Measurements from ENCODE around the gene OST4. TPM values are rescaled to one million over a fixed set of nuclear protein-coding genes. Genes with fewer than 3 reads are reported as not detected.

The OST4 gene
- total RNA-seq, 2 experiments from 2014 or later, result 309 to 386 TPM

DNA sequence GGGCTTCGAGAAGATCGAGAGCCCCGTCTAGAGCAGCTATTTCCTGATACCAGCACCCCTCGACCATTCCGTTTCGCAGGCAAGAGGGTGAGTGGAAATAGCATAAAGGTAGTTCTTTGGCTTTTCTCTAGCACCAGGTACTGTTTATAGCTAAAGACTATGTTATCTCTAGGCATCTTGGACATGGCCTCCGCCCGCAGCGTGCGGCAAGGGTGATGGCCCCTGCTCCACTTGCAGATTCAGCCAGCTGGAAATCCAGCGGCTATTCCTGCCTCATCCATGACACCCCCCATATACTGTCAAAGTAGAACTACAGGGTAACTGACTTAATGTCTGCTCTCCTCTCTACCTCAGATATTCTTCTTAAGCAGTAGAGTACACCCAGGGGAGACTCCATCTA is 16.7 kb downstream of the OST4 start:
- peaks cover 5% of the 10 kb centered on the region for H3K27me3 Mint-ChIP-seq
- H3K36me3 Mint-ChIP-seq (ENCODE audit: low read depth), result peaks cover 17% of the 10 kb centered on the region
- ChIA-PET POLR2A (interaction anchor here (1.1 kb wide), 1 partner anchor 9 kb away, joined by 3 read pairs; no protein-coding TSS in a partner anchor), CTCF (interaction anchor here (0.5 to 3.6 kb wide), 5 partner anchors 16 to 62 kb away, joined by 3 to 15 read pairs (median 6); no protein-coding TSS in a partner anchor)
- H3K27ac Mint-ChIP-seq, result no peak overlapping the region
- DNase-seq, result no peak
- H3K4me1 Mint-ChIP-seq, result peaks cover 17% of the 10 kb centered on the region
- H3K4me3 Mint-ChIP-seq, result no peak overlapping the region
- no peaks in the 10 kb centered on the region for H3K9me3 Mint-ChIP-seq

DNA sequence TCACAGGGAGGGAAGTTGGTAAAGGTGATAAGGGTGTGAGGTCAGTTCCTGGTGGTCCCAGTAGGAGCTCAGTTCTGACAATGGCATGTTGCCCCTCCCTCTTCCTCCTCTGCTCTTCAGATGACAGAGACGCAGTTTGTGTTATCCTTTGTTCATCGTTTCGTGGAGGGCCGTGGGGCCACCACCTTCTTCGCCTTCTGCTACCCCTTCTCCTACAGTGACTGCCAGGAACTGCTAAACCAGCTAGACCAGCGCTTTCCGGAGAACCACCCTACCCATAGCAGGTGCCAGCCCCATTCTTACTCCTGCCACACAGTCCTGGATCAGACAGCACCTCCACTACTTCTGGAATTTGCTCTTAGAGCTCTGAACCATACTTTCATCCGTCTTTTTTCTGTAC is 17.7 kb downstream of the OST4 start:
- peaks cover 23% of the 10 kb centered on the region for H3K4me1 Mint-ChIP-seq
- DNase-seq, result no peak
- no peak overlapping the region for H3K27ac Mint-ChIP-seq
- peaks cover 17% of the 10 kb centered on the region for H3K36me3 Mint-ChIP-seq (ENCODE audit: low read depth)
- no peaks in the 10 kb centered on the region for H3K9me3 Mint-ChIP-seq
- H3K4me3 Mint-ChIP-seq, result no peak overlapping the region
- CTCF ChIA-PET, result interaction anchor here (0.6 to 3.6 kb wide), 7 partner anchors 9 to 292 kb away, joined by 3 to 15 read pairs (median 4); no protein-coding TSS in a partner anchor
- peaks cover 5% of the 10 kb centered on the region for H3K27me3 Mint-ChIP-seq
- POLR2A ChIA-PET, result no interaction called here

DNA sequence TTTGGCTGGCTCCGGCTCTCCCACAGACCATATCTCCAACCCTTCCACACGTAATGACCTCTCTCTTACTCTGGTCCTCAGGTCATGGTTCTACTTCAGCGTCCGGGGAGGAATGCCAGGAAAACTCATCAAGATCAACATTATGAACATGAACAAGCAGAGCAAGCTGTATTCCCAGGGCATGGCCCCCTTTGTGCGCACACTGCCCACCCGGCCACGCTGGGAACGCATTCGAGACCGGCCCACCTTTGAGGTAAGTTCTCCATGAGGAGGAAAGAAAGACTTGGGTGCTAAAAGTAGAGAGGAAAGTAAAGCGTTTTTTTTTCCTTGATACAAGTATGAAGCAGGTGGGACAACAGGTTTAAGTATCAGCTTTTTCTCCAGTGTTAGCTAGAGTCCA is 18.1 kb downstream of the OST4 start:
- Mint-ChIP-seq H3K27ac (no peak overlapping the region), H3K9me3 (no peaks in the 10 kb centered on the region), H3K27me3 (peaks cover 5% of the 10 kb centered on the region), H3K36me3 (ENCODE audit: low read depth) (peaks cover 17% of the 10 kb centered on the region), H3K4me3 (peak overlapping the region; percentile 1), H3K4me1 (peaks cover 23% of the 10 kb centered on the region)
- ChIA-PET CTCF (interaction anchor here (0.6 to 3.7 kb wide), 8 partner anchors 9 to 291 kb away, joined by 3 to 21 read pairs (median 5); no protein-coding TSS in a partner anchor), POLR2A (no interaction called here)
- DNase-seq, result no peak

DNA sequence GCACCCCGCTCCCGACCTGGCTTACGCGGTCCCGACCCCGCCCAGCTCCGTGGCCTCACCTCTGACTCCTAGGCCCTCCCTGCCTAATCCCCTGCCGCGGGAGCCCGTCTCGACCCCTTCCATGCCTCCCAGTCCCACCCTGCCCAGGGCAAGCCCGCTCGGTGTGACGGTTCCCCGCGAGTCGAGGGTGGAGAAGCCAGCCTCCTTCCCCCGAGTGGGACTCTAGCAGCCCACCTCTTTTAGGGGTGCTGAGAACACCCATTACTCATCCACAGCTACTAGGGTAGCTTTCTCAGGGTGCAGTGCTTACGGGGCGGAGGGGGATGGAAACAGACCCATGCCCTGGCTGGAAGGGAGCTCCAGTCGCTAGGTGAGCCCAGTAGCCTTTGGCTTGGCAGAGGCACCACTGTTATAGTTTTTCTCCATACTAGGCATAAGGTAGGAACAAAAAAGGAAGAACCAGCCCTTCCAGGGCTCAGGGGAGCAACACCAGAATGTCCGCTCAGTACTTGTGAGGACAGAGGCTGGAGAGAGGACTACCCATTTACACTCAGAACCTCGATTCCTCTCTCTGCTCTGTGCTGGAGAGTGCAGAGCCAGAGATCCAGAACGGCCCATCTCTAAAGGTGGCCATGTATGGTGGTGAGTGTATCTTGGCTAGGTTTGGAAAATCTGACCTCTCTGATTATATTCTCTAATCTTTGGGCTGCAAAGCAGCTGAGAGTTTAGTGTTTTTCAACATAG is 19.4 kb downstream of the OST4 start:
- POLR2A ChIA-PET, result interaction anchor here (0.5 to 1.5 kb wide), 4 partner anchors 12 to 228 kb away, joined by 3 to 6 read pairs (median 4); partner anchors contain the start of gene OST4
- Mint-ChIP-seq H3K4me1 (peaks cover 23% of the 10 kb centered on the region), H3K36me3 (ENCODE audit: low read depth) (peaks cover 17% of the 10 kb centered on the region), H3K27ac (peak overlapping the region; percentile 86), H3K4me3 (peak overlapping the region; percentile 83), H3K9me3 (no peaks in the 10 kb centered on the region), H3K27me3 (peaks cover 5% of the 10 kb centered on the region)
- DNase-seq, result no peak
- CTCF ChIA-PET, result interaction anchor here (0.8 to 3.7 kb wide), 12 partner anchors 13 to 206 kb away, joined by 3 to 29 read pairs (median 6); partner anchors contain the start of genes OST4 and TMEM214

DNA sequence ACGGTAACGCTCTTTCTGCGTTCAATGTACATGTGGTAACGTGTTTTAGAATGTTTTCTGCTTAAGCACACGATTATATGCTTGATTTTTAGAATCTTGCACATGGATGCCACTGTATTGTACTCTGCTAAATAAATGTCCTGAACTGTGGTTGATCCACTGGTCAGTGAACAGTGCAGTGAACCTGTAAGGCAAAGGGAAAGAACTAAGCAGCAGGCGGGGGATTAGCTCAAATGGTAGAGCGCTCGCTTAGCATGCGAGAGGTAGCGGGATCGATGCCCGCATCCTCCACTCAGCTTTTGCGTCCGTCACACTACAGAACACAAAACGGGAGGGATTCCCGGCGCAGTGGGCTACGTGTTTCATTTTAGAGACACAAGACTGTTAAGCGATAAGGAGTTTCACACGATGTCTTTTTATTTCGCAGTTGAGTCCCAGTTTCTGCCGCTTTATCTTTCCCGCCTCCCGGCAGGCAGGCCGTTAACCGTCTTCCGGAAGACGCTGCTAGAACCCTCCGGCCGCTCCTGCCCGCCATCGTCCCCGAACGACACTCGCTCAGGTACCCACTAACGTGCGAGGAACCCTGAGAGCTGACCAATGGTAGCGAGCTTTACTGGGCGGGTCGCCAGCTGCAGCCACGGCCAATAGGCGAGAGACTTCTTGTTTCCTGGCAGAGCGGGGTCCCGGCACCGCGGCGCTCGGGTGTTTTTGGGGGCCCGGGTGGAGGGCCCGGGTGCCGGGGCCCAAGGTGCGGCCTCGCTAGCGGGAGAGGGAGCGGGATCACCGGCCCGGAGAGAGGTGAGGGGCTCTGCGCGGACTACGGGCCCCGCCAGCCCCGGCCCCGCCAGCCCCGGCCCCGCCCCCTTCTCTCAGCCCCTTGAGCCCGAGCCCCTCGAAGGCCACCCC is 20.2 kb downstream of the OST4 start, which contains the start of gene AGBL5:
AGBL5 (plus strand) TSS at position 673 of the 906 bp plus-strand sequence. CDS start 1,291 bp downstream, outside the sequence.
- peaks cover 15% of the 10 kb centered on the region for H3K36me3 Mint-ChIP-seq (ENCODE audit: low read depth)

DNA sequence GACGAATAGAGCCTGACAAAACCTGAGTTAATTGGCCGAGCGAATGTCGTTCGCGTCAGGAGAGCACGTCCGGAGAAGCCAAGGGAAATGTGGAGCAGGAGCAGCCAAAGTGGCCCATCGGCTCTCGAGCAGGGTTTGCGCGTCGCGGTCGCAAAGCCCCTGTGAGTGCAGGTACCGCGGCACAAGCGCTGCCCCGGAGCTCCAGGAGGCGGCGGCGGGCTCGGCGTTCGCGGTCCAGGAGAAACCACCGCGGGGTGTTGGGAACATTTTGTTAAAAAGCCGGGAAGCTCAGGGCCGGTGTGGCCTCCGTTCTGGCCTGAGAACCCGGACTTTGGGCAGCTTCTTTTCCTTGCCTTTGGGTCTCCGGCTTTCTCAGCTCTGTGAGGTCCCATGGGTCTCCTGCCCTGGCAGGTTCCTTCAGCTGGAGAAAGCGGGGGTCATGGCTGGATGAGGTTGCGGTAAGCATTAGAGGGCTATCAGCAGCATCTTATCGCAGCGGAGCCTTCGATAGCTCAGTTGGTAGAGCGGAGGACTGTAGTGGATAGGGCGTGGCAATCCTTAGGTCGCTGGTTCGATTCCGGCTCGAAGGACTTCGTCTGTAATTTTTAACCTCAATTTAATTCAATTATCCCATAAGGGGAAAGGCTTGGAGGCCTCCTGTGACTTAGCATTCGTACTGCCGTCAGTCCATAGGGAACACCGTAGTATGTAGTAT is 21.0 kb downstream of the OST4 start:
- peaks cover 23% of the 10 kb centered on the region for H3K4me1 Mint-ChIP-seq
- peak overlapping the region; percentile 98 for H3K27ac Mint-ChIP-seq
- DNase-seq, result peak; percentile 91
- H3K4me3 Mint-ChIP-seq, result peak overlapping the region; percentile 96
- no peaks in the 10 kb centered on the region for H3K9me3 Mint-ChIP-seq
- CTCF ChIA-PET, result interaction anchor here (0.6 to 3.7 kb wide), 16 partner anchors 11 to 291 kb away, joined by 3 to 29 read pairs (median 4); partner anchors contain the start of genes KHK and OST4
- POLR2A ChIA-PET, result interaction anchor here (0.7 to 1.5 kb wide), 5 partner anchors 15 to 466 kb away, joined by 4 to 6 read pairs (median 4); partner anchors contain the start of gene OST4
- H3K27me3 Mint-ChIP-seq, result peaks cover 5% of the 10 kb centered on the region
- peaks cover 10% of the 10 kb centered on the region for H3K36me3 Mint-ChIP-seq (ENCODE audit: low read depth)

More for the DNA sequence above, 20.2 kb downstream of the OST4 start, which contains the start of gene AGBL5:
- DNase-seq, result peak; percentile 96
- peaks cover 5% of the 10 kb centered on the region for H3K27me3 Mint-ChIP-seq
- H3K4me3 Mint-ChIP-seq, result peak within 1 kb of the TSS; percentile 96
- H3K4me1 Mint-ChIP-seq, result peaks cover 23% of the 10 kb centered on the region
- H3K9me3 Mint-ChIP-seq, result no peaks in the 10 kb centered on the region
- POLR2A ChIA-PET, result interaction anchor here (0.5 to 1.5 kb wide), 9 partner anchors 12 to 467 kb away, joined by 3 to 6 read pairs (median 4); partner anchors contain the start of gene OST4
- CTCF ChIA-PET, result interaction anchor here (0.6 to 3.7 kb wide), 14 partner anchors 11 to 205 kb away, joined by 3 to 29 read pairs (median 5); partner anchors contain the start of genes KHK, OST4 and TMEM214
- H3K27ac Mint-ChIP-seq, result peak within 1 kb of the TSS; percentile 98

DNA sequence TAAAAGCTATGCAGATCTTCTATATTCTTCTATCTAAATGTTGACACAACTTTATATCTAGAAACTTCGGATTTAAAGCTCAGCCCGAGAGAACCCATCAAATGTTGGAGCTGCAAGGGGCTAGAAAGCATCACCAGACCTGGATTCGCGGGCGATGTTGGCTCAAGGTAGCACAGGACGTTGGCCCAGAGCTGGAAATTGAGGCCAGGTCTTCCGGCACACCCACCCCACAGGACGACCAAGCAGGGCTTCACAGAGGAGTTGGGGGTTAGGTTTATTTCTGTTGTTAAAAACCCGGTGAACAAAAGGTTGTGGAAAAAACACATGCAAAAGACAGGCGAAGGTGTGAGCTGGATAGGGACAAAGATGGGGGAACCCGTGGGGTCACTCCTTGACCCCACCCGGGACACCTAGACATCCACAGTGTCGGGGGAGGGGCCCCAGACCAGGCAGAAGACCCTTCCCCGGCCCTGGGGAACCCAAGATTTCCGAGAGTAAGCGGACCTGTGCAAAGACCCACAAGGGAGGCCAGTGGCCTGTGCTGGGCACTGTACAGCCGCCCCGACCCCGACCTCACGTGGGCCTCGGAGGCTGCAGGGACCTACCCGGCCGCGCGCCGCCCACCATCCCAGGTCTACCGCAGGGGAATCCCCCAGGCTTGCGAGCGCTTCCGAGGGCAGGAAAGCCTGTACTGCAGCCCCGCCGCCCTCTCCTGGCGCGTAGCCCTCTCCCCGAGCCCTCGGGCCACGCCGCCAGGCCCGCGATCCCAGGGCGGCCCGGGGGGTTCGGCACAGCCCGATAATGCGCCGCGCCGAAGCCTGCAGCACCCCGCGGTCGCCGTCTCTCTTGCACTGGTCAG is 21.8 kb downstream of the OST4 start:
- POLR2A ChIA-PET, result no interaction called here
- Mint-ChIP-seq H3K27ac (peak overlapping the region; percentile 98), H3K4me3 (peak overlapping the region; percentile 96), H3K36me3 (ENCODE audit: low read depth) (peaks cover 5% of the 10 kb centered on the region), H3K4me1 (peaks cover 23% of the 10 kb centered on the region), H3K27me3 (peaks cover 5% of the 10 kb centered on the region), H3K9me3 (no peaks in the 10 kb centered on the region)
- CTCF ChIA-PET, result interaction anchor here (0.6 to 3.7 kb wide), 14 partner anchors 10 to 290 kb away, joined by 3 to 29 read pairs (median 4); partner anchors contain the start of genes KHK and OST4
- peak; percentile 53 for DNase-seq

DNA sequence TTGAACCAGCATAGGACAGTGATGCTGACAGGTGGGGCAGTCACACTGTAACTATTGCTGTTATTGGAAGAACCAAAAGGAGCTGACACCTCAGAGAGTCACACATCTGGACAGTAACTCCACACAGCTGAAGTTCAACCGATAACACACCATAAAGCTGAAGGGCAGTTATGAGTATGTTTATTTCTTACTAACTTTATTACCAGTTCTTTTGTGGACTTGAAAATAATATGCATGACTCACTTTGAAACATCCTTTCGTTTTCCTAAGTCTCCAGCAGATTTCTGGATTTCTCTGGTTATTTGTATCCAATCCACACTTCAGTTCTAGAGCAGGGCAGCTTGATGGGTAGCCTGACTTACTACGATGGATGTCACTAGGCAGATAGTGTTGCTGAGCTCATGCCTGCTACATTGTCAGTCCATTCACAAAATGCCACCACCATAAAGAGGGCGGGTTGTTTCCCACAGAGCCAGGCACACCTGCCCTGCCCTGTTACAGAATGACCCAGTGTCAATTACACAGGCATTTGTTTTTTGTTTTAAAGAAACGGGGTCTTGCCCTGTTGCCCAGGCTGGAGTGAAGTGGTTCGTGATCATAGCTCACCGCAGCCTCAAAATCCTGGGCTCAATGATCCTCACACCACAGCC is 28.3 kb downstream of the OST4 start:
- ChIA-PET POLR2A (interaction anchor here (0.7 kb wide), 1 partner anchor 29 kb away, joined by 3 read pairs; no protein-coding TSS in a partner anchor), CTCF (interaction anchor here (0.7 kb wide), 1 partner anchor 9 kb away, joined by 3 read pairs; no protein-coding TSS in a partner anchor)
- H3K9me3 Mint-ChIP-seq, result no peaks in the 10 kb centered on the region
- H3K4me1 Mint-ChIP-seq, result peaks cover 5% of the 10 kb centered on the region
- no peak overlapping the region for H3K27ac Mint-ChIP-seq
- no peaks in the 10 kb centered on the region for H3K27me3 Mint-ChIP-seq
- H3K36me3 Mint-ChIP-seq (ENCODE audit: low read depth), result peaks cover 22% of the 10 kb centered on the region
- H3K4me3 Mint-ChIP-seq, result no peak overlapping the region
- DNase-seq, result no peak

DNA sequence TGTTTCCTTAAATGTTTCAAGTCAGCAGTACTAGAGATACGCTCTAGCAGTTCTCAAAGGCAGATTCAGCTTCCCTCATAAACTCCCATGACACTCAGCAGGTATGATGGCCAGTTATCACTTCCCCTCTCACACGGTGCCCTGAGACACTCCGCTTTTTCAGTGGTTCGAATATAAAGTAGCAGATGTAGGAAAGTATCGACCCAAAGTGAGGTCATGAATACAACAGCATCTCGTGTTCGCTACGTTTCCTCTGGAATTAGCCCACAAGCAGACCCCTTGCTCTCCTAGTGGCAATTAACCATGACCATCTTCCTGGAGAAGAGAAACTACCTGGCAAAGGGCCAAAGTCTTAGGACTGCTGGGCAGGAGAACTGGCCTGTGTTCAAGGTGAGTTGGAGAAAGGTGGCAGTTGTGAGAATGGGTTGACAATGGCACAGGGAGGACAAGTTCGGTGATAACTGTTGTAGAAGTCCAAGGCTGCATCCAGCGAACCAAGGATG is 29.2 kb downstream of the OST4 start:
- DNase-seq, result no peak
- POLR2A ChIA-PET, result no interaction called here
- Mint-ChIP-seq H3K4me1 (peaks cover 5% of the 10 kb centered on the region), H3K27me3 (no peaks in the 10 kb centered on the region), H3K9me3 (no peaks in the 10 kb centered on the region), H3K27ac (no peak overlapping the region), H3K36me3 (ENCODE audit: low read depth) (peaks cover 28% of the 10 kb centered on the region), H3K4me3 (no peak overlapping the region)
- CTCF ChIA-PET, result interaction anchor here (0.6 kb wide), 1 partner anchor 26 kb away, joined by 5 read pairs; no protein-coding TSS in a partner anchor

DNA sequence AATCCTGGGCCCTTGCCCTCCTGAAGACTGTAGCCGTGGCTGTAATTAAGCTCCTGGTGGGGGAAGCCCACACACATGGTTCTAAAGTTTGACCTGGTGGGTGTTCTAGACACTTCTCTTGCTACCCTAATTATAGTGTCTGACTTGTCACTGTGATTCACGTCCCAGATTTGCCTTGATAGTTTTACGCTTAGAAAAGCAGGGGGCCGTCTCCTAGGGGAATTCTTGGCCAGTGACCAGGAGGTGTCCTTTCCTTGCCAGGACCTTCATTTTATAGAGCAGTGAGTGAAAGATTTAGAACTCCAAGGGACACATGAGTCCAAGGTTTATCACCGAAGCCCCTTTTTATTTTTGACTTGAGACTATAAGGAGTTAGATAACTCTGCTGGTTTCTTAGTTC is 29.7 kb downstream of the OST4 start:
- H3K4me3 Mint-ChIP-seq, result no peak overlapping the region
- ChIA-PET CTCF (interaction anchor here (0.6 kb wide), 1 partner anchor 25 kb away, joined by 5 read pairs; no protein-coding TSS in a partner anchor), POLR2A (no interaction called here)
- H3K27me3 Mint-ChIP-seq, result no peaks in the 10 kb centered on the region
- peaks cover 5% of the 10 kb centered on the region for H3K4me1 Mint-ChIP-seq
- H3K36me3 Mint-ChIP-seq (ENCODE audit: low read depth), result peaks cover 30% of the 10 kb centered on the region
- no peaks in the 10 kb centered on the region for H3K9me3 Mint-ChIP-seq
- DNase-seq, result no peak
- H3K27ac Mint-ChIP-seq, result no peak overlapping the region
